WTC11 (cell line): ENCODE data around the gene KBTBD8.

Source experiments
- CREB1 ChIP-seq: sonication (generic); formaldehyde crosslinking; IDR thresholded peaks from 2 replicates; pipeline ENCODE4 v1.8.0; 2023; ENCODE audit warnings: mild to moderate bottlenecking, missing genetic modification reagents
- GABPB1 ChIP-seq: sonication (generic); formaldehyde crosslinking; IDR thresholded peaks from 2 replicates; pipeline ENCODE4 v1.8.1; 2023; ENCODE audit warnings: mild to moderate bottlenecking, missing genetic modification reagents
- MAX ChIP-seq: sonication (generic); formaldehyde crosslinking; IDR thresholded peaks from 2 replicates; pipeline ENCODE4 v1.8.0; 2022; ENCODE audit warnings: mild to moderate bottlenecking, missing genetic modification reagents
- MLX ChIP-seq: sonication (generic); formaldehyde crosslinking; IDR thresholded peaks from 2 replicates; pipeline ENCODE4 v1.8.1; 2023; ENCODE audit warnings: mild to moderate bottlenecking, missing genetic modification reagents, moderate library complexity
- ZBTB21 ChIP-seq: sonication (generic); formaldehyde crosslinking; IDR thresholded peaks from 2 replicates; pipeline ENCODE4 v1.8.1; 2023; ENCODE audit warnings: mild to moderate bottlenecking, missing genetic modification reagents, borderline replicate concordance

GRCh38 chr3:66991459-66991858 is 6.6 kb upstream of the KBTBD8 start:
- no peak for TF ChIP-seq GABPB1 (CRISPR knock-in tag)
- no peak for TF ChIP-seq ZBTB21
- no peak for TF ChIP-seq MLX (CRISPR knock-in tag)
- no peak for TF ChIP-seq CREB1 (CRISPR knock-in tag)
- no peak for TF ChIP-seq MAX
